GM21737 (cell line): ENCODE measurements around the gene CXCR6.

ENCODE experiments used
- ATAC-seq: cut with Tn5 transposase; IDR thresholded peaks from one replicate; pipeline ENCODE4 v1.9.1; 2021; ENCODE audit warnings: mild to moderate bottlenecking, moderate library complexity; ENCODE audit not compliant: unreplicated experiment

Gene CXCR6

DNA sequence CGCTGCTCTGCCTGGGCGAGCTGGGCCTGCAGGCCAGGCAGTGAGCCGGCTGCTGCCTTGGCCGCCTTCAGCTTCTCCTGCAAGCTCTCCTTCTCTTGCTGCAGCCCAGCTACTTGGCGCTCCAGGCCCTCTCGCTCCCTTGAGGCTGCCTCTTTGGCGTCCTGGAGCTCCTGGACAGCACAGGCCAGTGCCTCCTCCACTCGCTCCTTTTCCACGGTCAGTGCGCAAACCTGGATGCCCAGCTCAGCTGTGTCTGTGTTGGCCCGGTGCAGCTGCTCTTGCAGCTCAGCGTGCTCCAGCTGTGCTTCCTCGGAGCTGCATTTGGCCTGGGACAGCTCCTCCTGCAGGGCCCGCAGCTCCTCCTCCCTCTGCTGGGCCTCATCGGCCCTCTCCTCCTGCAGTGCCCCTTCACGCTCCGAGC lies 23.1 kb downstream of the CXCR6 start:
- no peak for ATAC-seq

DNA sequence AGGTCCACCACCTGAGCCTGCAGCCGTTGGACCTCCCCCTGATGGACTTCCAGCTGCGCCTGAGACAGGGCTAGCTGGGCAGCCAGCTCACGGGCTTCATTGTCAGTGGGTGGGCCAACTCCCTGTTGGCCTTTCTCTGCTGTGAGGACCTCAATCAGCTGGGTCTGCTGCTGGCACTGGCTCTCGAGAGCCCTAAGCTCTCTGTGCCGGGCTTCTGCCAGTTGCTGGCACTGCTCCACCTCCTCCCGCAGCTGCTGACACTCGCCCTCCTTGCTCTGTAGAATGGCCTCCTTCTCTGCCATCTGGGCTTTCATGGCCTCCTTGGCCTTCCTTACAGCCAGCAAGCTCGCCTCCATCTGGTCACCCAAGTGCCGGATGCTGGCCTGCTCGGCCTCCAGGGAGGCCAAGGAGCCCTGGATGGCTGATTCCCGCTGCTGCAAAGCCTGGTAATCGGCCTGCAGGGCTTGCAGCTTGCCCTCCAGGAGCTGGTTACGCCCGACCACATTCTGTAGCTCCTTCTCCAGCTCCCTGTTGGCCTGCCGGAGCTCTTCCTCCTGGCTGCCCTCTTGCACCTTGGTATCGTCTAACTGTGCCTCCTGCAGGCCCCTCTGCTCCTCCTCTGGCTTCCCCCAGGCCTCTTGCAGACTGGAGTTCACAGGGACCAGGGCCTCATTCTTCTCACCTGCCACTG lies 23.8 kb downstream of the CXCR6 start:
- no peak for ATAC-seq

DNA sequence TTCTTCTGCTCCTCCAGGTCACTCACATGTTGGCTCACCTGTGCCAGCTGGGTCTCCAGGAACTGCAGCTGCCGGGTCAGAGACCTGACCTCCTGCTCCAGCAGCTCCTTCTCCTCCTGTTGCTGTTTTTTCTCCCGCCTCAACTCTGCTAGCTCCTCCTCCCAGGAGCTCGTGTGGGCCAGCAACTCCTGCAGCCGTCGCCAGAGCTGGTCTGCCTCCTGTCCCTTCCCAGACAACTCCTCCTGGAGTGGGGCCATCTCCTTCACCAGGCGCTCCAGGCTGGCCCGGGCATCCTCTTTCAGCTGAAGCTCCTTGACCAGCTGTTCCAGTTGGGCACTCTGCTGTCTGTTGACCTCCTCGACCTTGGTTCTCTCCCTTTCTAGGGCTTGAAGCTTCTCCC lies 24.5 kb downstream of the CXCR6 start:
- ATAC-seq: no peak

DNA sequence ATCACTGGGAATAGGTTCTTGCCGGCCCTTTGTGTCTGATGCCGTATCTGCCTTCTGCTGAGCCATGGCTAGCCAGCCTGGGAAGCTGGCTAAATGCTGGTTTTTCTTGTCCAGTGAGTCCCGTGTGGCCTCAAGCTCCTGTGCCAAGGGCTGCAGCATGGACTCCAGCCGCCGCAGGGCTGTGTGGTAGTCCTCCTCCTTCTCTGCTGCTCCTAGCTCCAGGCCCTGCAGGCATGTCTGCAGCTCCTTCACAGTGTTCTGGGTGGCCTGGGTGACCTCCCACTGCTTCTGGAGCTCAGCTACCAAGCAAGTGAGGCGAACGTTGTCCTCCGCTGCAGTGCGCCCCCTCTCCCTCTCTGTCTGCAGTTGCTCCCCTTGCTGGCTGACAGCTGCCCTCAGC lies 24.9 kb downstream of the CXCR6 start:
- ATAC-seq: no peak

DNA sequence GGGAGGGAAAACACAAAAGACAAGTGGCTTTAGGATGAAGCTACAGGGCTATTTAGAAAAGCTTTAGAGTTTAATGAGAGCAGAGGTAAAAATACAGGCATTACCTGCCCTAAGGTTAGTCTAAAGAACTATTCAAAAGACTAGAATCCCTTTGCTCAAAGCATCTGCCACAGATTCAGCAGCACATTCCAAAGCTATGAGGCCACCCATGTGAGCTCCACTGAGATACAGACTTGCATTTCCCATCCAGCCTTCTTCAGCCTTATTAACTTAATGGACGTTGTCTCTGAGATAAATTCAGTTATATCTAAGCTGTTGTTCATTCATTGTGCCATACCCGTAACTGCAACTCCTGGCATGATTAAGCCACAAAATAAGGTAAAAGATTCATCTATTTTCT lies 25.4 kb downstream of the CXCR6 start:
- no peak for ATAC-seq

DNA sequence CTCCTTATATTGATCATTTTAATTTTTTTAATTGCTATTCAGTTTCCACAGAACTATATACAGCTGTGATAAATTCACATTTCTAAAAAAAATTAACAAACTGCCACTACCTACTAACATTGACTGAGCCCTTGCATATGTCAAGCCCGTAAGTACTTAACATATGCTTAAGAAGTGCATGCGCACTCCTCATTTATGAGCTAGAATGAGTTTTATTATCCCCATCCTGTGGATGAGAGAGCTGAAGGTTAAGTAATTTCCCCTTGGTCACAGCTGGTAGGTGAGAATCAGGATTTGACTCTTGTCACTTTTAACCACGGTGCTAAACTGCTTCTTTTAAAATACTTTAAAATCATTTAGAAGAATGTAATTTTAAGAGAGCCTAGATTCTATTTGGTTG lies 25.9 kb downstream of the CXCR6 start:
- ATAC-seq: no peak

DNA sequence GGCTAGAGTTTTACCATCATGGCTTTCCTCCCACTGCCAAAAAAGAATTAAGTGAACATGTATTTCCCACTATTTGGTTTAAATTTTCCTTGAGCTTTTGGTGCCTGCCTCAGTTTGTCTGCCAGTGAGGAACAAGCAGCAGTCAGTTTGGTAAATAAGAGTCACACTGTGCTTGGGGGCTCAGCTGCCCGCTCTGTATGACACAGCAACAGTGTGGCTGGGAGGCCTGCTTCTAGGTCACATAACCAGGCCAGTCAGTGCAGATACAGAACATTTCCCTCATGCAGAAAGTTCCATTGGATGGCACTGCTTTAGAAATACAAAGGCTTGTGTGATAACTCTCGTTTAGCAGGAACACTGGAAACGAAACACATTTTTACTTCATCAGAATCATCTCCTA lies 26.7 kb downstream of the CXCR6 start:
- ATAC-seq: no peak

DNA sequence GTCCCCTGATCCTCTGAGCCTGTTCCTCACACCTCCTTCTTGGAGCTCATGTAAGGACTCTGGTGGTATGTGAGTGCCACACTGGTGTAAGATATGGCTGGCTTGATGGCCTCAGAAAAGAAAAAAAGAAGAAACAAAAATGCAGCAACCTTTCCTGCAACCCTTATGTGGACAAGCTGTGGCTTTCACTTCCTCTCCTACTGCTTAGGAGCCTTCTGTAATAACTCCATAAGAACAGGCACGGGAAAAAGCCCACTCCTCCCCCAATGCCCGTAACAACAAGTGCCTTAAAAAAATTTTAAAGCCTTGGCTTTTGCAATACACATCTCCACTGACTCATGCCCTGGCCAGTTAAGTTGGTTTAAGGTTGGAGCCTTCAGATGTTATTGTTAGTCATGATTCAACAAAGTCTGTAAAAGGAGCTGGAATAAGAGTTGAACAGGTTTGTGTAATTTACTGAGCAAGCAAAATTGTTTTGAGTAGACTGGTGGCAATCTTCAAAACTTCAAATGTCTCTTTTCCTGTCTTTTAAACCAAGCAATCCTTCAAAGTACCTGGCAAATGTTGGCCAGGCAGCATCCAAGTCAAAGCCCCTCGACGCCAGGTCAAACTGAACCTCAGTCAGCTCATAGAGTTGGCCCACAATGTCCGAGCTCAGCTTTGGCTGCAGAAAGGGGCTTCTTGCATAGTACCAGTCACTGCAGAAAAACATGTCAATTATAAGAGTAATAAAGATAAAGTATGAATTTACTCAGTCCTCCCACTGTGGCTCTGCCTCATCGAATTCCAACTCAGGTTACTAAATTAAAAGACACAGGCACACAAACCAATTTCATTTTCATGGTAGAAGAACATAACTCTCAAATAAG lies 29.5 kb downstream of the CXCR6 start:
- ATAC-seq: no peak

DNA sequence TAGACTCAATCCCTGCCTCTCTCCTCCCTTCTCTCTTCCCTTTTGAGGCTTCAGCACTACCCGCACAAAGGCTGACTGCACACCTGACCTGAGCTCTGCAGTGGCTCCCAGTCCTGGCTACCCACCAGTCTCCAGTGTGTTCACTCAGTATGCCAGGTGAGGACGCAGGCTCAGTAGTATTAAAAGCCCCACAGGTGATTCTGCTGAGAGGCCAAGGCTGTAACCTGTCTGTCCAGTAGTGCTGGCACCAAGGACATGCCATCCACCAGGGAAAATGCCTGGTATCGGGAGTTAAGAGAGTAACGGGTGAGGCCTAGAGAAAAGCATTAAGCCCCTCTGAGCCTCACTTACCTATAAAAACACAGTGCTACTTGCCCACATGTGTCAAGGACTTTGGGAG lies 31.4 kb downstream of the CXCR6 start:
- no peak for ATAC-seq

DNA sequence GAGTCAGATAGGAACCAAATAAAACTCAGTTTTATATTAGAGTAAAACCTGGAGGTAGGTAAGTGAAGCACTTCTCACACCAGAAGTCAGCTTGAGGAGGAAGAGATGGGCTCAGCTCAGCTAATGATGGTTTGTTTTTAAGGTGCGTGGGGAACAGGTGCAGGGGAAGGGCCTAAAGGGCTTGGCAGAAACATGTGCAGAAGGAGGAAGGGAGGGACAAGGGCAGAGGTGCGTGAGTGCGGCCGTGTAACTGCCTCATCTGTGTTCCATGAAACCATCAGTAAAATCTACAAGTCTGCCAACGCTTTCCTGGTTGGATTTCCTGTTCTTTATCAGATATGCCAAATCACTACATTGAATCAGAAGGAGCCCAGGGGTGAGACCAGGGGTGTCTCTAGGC lies 32.4 kb downstream of the CXCR6 start:
- no peak for ATAC-seq

DNA sequence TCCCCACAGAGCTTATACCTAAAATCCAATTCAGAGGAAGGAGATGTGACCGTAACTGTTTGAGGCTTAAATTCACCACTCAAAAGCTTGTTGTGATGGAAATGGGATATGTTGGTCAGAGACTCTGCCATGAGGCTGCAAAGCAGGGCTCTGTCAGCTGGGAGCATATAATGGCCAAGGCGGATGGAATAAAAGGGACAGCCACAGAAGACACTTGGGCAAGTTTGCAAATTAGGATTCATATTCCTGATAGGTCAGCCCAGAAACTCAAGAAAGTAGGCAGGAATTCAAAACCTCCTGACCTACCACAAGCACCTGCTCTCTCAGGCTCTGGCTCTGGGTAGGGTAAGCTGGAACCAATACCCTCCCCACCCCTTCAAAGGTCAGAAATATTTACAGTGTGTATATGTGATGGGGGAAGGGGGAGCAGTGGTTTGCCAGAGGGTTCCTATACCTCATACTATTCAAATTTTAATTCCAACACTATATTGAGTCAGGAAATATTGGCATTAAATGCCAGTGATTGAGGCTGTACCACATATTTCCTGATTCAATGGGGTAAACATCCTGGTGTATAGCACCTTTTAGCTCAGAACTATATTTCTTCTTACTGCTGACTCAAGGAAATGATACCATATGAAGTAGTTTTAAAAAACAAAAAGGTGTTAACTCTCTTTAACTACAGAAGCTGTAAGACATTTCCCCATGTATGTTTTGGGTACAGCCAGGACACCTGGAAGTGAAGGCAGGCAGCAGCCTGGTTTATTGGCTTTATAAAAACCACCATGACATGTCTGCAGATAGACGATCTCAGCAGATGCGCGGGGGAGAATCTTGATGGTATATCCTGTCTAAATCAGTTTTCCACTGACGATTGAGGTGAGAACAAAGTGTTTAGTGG lies 33.2 kb downstream of the CXCR6 start:
- ATAC-seq: no peak

DNA sequence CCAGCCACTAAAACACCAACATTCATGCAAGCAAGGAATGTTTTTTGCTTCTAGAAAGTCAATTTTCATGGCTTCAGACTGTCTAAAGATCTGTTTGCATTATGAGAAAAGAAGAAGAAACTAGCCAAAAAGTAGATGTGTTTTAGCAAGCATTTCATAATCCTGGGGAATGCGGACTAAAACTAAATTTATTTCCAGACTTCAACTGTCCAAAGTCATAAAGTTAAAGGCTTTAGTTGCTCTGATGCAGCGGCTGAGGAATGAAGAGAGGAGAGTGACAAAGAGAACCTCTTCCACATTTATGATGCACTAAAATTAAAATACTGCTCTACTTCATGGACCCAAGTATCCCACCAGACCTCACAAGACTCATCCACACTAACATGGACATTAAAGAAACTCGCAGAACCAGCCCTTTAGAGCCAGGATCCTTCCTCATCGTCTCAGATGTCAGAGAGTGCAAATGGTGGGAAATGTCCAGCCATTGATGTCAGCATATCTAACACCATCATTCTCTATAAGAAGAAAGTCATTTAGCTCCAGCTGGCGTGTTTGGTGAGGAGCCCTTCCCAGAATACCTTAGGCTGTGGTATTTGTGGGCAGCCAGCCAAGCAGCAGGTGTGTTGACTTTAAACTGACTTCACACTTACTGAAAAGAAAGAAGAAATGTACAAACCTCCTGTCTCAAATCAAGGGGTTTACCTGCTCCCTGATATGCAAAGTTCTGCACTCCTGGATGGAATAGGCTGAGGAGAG lies 34.9 kb downstream of the CXCR6 start:
- ATAC-seq: no peak

DNA sequence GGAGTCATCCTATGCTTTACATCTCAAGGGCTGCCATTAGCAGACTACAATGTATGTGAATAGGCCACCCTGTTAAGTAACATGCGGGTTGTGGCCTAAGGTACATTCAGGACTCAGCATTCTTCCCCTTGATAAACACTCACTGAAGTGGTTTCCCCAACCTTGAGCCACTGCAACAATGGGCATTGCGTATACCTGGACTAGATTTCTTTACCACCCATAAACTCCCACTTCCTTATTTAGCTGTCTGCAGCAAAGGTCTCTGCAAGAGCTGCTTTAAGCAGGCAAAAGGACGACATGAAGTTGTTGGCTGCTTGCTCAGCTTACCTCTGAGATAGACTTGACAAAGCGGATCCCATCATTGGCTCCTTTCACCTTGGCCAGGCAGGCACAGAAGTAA lies 36.1 kb downstream of the CXCR6 start:
- ATAC-seq: no peak

DNA sequence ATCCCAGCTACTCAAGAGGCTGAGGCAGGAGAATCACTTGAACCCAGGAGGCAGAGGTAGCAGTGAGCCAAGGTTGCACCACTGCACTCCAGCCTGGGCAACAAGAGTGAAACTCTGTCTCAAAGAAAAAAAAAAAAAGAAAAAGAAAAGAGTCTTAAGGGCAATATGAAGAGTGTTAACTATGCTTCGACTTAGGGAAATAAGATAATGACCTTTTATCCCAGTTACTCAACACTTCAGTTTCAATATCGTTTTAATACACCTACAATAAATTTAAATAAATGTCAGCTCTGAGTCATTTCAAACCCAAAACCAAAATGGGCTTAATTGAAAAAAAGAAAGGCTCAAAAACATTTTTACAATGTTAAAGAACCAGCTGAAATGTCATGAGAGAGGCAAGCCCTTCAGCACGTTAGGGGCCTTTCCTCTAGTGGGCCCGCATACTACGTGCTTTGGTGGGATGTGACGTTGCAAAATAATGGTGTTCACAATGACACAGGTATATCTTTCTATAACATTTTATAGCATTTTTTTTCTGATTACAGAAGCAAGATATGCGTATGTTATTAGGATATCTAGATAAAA lies 37.1 kb downstream of the CXCR6 start:
- ATAC-seq: no peak

DNA sequence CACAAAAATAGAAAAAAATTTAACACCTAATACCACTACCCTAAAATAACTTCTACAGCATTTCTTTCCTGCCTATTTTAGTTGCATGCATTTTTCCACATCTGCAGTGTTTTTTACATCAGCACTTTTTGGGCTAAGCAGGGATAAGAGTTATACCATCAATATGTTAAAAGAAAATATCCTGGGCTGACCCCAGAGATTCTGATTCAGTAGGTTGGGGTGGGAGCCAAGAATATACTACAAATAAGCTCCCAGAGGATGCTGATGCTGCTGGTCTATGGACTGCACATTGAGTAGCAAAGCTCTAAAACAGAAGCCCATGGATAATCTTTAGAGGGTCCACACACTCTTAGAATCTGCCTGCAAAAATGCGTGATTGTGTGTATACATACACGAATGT lies 37.6 kb downstream of the CXCR6 start:
- no peak for ATAC-seq

DNA sequence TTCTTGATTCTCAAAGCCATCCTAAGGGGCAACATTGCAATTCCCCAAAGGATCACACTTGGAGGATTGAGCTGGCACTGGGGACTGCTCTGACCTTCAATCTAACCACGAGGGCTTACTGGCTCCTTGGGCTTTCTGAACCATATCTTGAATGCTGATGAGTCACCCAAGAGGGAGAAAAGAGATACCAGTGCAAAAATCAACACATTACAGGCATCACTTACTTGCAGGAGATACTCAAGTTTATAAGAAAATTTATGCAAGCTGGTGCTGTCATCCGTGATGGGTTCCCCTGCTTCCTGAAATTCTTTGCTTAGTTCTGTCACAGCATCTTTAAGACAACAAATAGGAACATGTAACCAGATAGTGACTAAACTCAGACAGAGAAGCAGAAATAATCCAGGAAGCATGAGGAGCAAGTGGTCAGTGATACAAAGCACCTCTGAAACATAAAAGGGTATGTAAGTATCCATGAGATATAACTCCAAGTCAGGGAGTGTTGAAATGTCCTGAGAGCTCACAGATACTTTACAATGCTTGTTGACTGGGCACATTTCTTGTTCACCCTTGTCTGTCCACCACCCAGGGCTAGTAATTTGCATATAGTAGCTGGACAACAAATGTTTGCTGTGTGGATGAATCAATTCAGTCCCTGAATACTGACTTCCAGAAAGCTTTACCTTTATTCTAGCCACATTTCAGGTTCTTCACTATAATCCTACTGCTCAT lies 38.2 kb downstream of the CXCR6 start:
- ATAC-seq: no peak

DNA sequence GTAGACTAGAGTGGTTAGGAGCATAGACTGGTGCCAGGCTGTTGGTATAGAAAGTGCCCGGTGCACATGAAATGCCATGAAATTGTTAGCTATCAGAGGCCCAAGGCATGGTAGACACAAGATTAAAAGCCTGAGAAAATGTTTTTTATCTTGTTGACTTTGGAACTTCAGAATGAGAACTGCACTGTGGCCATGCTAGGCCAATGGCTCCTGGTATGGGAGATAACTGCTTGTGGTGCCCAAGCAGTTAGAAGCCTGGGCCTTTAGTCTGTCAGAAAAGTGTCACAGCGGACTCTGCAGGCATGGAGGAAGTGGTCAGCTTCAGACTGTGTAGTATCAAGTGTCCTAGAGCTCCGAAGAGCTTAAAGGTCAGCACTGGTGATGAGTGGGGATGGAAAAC lies 40.5 kb downstream of the CXCR6 start:
- no peak for ATAC-seq

DNA sequence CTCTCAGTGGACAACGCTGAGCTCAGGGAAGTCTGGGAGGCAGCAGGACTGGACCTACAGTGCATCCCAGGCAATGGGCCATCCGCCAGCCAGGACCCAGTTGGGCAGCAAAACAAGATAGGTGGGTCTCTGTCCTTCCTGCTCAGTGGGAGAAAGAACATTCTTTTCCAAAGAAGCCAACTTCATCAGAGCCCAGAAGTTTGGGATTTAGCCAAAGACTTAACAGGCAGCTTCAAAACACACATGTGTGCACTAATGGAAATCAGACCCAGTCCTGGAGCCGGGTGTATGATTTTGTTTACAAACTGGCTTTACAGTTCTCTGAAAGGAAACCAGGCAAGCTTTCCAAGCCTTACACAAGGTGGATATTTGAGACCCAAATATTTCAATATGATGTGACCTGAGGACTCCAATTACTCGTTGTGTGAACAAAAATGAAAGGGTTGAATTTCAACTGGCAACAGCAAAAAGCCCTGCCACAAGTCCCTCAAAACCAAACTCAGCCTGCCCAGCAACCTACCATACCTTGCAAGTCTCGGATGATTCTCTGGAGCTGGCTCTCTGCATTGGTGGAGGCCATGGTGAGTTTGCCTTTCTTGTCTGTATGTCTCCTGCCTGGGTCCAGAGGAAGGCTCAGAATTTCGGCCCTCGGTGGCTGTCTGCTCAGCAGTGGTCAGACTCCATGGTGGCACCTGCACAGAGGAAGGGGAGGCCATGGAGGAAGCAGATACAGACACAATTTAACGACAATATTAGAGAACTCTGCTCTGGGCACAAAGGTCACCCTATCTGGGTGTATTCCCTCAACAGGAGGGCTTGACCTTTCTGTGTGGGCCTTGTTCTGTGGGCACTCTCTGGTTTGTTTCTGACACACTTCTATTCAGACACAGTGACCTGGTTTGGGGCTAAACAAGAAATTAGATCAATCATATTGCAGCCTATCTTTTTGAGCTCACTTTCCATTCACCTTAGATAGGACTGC lies 41.4 kb downstream of the CXCR6 start:
- no peak for ATAC-seq
